GM12865 (cell line): ENCODE data around the gene THSD7B.

Experiments used
- DNase-seq: peaks from one replicate; pipeline ENCODE4 v3.0.0; 2010; ENCODE audit warnings: low read depth
- H3K4me3 ChIP-seq: 2 replicates; pipeline ENCODE4 v1.5.1; 2011; ENCODE audit warnings: mild to moderate bottlenecking, low read depth, low read length, control low read depth
- CTCF ChIP-seq: IDR thresholded peaks from 2 replicates; pipeline ENCODE4 v1.5.1; 2011; ENCODE audit warnings: low read length, control low read depth, low read depth, inconsistent platforms; ENCODE audit not compliant: insufficient read depth; ENCODE audit errors: missing control alignments

The THSD7B gene

DNA sequence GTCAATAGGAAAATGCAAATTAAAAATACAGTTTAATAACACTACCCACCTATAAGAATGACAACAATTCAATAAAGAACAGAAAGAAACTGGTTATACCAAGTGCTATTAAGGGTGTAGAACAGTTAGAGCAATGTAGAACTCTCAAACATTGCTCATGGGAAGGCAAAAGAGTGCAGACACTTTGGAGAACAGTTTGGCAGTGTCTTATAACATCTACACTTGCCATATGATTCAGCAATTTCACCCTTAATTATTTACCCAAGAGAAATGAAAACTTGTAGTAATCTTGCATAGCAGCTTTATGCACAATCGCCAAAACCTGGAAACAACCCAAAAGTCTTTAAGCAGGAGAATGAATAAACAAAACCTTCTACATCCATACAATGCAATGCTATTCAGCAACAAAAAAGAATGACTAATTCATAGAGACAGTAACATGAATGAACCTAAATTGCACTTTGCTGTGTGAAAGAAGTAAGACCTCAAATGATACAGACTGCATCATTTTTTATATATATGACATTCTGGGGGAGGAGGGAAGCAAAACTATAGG, 455.2 kb downstream of the THSD7B start:
- TF ChIP-seq CTCF: no peak
- no peak overlapping the region for H3K4me3 ChIP-seq
- no peak for DNase-seq

DNA sequence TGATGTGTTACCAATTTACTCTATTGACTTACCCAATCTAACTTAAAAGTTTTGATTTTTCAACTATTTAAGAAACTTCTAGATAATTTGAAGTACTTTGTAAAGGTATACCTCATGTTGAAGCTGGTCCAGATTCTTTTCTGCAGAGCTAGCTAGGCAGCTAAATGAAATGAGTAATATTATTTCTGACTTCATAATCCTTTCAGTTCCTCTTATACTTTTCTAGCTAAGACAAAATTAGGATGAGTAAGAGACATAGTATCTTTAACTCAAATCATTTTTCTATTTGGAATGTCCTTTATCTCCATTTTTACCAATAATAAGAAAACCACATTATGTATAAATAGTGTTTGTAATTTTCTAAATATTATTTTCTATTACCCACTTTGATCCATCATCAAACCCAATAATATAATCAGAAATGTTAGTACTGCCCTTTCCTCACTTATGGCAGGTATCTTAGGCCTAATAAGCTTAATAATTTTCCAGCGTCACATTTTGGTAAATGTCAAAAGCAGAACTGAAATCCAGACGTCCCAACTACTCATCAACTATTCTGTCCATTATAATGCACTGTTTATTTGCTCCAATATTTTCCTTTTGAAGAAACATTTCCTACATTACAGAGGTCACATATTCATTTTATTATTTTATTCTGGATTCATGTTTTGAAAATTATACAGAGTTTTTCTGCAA, 456.6 kb downstream of the THSD7B start:
- no peak overlapping the region for H3K4me3 ChIP-seq
- TF ChIP-seq CTCF: no peak
- DNase-seq: no peak

DNA sequence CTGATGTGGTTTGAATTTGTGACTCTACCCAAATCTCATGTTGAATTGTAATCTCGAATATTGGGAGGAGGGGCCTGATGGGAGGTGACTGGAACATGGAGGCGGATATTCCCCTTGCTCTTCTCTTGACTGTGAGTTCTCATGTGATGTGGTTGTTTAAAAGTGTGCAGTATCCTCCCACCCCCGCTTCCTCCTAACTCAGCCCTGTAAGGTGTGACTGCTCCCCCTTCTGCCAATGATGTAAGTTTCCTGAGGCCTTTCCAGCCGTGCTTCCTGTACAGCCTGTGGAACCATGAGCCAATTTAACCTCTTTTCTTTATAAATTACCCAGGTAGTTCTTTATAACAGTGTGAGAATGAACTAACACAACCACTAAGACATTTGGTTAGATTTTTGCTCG, 458.4 kb downstream of the THSD7B start:
- peak; percentile 7 for DNase-seq
- TF ChIP-seq CTCF: no peak
- H3K4me3 ChIP-seq: no peak overlapping the region

DNA sequence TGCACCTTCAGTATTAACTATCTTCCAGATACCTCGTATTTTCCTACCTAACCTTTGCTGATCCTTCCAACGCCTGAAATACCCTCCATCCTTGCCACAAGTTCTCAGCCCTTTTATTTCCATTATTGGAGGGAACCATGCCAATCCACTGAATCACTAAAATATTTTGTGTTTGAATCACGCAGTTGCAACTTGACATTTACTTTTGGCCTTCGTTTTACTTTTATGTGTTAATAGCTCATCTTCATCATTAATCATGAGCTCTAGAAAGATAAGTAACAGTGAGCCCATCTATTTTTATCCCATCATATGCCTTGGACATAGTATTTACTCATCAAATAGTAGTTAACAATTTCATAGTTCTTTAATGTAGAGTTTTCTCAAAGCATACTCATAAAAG, 463.2 kb downstream of the THSD7B start:
- DNase-seq: no peak
- H3K4me3 ChIP-seq: no peak overlapping the region
- TF ChIP-seq CTCF: no peak

DNA sequence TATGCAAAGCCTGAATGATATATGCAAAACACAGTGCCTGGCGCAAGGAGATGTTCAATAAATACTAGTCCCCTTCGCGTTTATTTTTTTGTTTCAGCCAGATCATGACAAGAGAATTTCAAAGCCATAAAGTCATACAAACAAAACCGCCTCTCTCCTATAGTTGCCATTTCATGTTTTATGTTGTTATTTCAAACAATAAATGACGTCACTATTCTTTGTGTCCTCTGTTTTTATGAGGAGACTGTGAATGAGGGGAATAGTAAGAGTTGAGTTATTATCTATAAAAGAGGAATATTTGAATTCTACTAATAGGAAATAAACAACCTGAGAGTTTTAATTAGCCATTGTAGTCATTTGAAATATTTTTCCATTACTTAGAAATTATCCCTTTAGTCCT, 464.5 kb downstream of the THSD7B start:
- no peak for DNase-seq
- no peak overlapping the region for H3K4me3 ChIP-seq
- no peak for TF ChIP-seq CTCF

DNA sequence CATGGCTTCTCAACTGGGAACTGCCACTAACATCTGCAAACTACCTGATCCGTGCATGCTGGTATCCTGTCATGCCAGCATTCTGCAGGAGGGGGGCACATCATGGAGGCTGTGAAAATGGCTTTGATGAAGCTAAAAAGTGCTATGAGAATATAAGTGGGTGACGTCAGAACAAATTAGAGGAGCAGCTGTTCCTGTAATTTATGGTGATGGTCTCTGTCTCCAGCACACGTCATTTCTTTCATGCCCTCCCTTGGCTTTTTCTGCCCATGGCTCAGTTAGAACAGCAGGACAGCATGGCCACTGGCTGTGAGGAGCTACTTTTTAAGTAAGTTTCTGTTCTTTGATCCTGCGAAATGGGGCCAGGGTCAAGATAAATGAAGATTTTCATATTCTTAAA, 466.3 kb downstream of the THSD7B start:
- H3K4me3 ChIP-seq: no peak overlapping the region
- no peak for TF ChIP-seq CTCF
- DNase-seq: no peak

DNA sequence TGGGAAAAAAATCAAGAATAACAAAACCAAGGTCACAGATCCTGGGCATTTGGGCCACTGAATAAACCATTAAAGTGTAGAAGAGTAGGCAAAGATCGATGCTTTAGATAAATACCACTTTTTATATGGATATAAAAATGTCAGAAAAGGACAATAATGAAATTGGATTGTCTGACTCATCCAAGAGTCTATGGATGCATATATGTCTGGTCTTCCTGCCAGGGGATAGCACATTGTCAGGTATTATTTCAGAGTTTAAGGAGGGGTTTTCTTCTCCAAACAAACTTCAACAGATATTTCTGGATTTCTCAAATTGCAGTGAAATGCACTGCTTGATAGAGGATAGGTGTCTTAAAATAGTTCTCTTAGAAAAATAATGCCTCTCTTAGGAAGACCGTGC, 466.7 kb downstream of the THSD7B start:
- no peak overlapping the region for H3K4me3 ChIP-seq
- no peak for TF ChIP-seq CTCF
- no peak for DNase-seq
